Activated naive CD8-positive, alpha-beta T cell treated with anti-CD3 and anti-CD28 coated beads, Interleukin-2, amount 50 U/mL, for 16 hours (primary cell): ENCODE results near the gene PHF14.

Experiments
- DNase-seq: peaks from one replicate; pipeline ENCODE4 v3.0.0-alpha.2; 2020; ENCODE audit warnings: low read depth, low spot score

PHF14 gene

DNA sequence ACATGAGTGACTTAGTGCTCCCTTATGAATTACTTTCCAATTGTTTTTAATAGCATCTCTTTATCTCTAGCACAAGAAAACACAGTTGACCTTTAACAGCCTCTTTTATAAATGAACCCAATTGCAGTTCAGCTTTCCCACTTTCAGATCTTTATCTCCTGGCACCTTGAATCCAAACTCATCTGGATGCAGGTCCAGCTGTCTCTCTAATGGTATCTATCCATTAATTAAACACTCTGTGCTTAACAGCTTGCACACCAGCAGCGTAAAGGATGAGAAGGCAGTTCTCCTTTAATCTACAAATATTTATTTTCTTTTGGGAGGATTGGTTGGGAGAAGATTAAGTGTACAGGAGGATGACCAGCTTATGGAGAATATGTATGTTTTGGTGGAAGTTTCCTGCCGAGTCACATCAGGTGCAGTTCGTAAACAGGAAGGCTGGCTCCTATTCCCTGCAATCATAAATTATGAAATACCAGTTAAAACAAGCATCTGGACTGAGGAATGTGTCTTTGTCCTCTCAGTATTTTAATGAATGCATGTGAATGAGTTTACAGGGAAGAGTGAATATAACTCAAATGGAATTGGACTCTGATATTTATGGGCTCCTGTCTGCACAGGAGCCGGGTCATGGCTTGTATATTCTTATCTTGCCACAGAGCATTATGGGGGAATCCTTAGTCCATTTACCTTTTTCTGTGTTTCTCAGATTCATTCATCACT lies 232.7 kb downstream of the PHF14 start:
- DNase-seq: no peak

DNA sequence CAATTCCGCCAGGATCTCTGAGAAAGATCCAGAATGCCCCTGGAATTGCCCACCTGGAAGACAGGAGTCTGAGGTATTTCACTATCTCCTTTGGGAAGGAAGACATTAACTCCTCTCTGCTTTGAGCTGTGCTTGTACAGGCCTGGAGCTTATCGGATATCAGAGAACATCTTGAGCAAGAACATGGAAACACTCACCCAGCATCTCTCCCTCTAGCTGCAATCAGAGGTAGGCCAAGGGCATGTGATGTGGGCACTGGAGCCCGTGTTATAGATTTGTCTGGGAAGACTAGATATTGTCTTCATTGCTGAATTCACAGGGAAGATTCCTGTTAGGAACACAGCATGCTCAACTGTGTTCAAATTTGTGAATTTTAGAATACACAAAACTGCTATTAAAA lies 233.9 kb downstream of the PHF14 start:
- DNase-seq: no peak

DNA sequence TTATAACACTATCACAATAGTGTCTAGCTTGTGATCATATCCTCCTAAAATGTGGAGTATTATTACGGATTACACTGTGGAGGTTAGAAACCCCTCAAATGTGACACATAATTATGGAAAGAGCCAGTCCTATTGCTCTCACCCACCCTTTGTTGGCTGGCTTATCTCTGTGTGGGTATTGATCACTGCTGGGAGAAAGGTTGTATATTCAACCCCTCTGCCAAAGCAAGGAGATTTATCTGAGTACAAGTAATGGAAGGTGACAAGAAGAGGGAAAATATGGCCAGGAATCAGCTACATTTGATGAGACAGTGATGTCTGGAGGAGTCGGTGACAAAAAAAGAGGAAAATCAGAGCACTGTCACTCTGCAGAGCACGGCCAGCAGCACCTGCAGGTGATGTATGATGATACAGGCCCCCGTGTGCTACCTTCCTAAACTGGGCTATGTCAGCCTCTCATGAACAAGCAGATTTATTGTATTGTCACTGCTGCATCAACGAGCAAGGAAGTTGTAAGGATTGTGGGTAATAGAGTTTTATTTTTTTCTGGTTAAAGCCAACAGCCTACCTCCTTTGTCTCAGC lies 235.3 kb downstream of the PHF14 start:
- DNase-seq: no peak

DNA sequence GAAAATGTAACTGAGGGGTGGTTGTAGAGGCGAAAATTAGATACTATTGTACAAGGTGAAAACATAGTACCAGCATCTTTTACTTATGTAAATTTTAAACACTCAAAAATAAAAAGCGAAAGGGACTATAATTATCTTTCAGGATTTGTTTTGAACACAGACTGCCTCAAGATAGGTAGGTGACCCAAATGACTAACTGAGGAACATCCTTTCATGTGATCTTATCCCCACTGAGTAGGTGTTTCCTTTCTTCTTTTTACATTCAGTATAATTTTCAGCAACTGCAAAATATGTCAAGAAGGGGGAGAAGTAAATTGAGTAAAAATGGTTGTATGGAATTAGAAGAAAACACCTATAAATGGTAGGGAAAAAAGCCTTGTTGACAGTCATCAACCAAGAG lies 236.7 kb downstream of the PHF14 start:
- DNase-seq: no peak

DNA sequence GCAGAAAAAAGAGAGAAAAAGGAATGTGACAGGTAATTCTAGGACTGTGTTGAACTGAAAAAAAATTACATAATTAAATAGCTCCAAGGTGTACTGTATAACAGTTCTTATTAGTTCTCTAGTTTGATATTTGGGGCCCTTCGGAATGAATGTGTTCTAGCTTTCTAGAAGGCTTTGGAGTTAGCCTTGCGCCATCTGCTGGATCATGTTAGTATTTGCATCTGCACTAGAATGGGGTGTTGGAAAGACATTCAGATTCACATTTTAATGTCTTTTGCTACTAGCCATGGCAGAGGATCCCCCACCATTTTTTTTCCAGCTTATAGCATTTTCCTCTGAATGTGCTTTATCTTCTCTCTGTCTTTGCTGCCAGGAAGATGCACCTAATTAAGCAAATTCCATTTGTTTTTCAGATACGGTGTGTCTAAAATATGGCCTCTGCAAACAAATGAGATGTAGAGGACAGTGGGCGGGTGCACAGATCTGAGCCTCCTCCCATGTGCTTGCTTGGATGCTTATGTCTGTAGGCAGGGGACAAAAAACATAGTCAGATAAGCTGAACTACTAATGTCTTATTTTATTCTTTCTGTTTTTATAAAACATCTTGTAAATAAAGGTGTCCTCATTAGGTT lies 238.5 kb downstream of the PHF14 start:
- no peak for DNase-seq

DNA sequence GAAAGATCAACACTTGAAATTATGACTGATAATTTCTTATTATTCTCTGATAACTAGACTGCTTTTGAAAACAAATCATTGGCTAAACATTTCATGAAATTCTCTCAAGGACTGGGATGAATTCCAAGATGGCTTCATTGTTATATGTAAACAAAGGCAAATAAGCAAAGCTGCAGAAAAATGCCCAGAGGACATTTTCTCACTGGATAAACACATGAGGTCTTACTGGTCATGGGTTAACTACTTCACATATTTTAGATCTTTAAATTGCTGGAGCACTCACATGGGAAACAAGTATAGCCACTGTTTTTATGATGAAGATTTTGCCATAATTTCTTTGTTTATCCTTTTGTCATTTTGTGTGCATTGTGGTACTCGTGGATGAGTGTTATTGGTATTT lies 239.1 kb downstream of the PHF14 start:
- no peak for DNase-seq

DNA sequence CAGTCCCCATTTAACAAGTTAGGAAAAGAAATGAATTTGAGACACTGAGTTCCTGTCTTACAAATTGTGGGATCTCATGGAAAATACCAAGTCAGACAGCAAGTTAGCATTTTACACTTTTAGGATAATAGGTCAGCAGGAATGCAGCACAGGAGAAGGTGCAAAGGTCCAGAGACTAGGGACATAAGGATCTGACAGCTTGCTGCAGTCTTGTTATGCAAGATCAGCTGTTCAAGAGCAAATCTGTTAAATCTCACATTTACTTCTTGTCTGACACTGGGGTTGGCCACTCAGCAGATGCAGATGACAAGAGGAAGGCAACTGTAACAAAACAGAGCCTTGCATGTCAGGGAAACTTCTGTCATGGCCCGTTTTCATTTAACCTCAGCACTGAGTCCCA lies 239.6 kb downstream of the PHF14 start:
- DNase-seq: no peak

DNA sequence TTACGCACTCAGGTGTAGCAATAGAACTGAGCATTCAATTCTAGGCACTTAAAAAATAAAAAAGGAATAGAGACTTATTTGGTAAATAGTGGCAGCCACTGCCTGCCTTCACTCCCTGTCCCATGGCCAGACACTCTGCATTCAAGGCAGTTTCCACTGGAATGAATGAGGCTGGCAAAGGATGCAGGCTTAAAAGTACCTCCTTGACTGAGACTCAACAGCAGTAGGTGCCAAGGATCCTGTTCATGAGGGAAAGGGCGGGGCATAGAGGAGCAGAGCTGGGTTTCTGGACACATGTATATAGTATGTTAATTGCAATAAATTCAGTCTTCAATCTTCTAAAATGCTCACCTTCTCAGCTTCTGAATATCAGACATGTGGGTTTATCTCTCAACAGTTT lies 242.6 kb downstream of the PHF14 start:
- no peak for DNase-seq

DNA sequence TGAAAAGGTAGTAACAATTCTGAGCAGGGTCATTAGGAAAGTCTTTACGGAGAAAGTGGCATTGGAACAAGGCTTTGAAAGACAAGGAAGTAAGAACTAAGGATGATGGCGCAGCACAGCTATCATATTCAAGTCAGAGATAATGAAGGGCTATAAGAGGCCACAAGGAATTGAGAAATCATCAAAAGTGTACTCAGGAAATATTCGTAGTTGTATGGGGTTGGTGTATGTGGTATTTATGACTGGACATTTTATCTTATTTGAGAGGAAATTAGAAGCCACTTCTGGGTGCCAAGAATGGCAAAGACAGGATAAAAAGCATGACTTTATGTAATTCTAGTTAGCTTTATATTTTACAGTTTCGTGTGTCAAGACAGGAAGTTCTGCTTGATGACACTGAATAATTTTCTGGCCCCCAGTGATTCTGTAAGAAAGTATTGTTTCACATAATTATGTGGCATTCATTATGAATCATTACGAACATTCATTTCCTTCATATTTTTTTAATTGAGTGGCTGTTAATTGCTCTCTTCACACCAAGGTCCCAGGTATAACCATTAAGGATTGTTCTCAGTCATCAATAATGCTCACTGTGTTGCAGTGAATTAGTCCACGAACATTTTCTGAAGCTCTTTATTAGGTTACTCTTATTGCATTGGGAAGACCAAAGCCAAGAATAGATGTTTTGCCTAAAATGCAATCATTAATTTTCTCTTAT lies 244.3 kb downstream of the PHF14 start:
- no peak for DNase-seq
